Left renal pelvis (tissue), 4 donors: ENCODE data around the gene FCRLB. TPM values are rescaled to one million over a fixed set of nuclear protein-coding genes. Genes with fewer than 3 reads are reported as not detected.
A peak's percentile ranks its signal among the peaks of the same experiment; 100 is the strongest.
"Not testable (repeated sequence)": the region's sequence is repeated elsewhere in the genome, so short reads cannot be mapped to it uniquely, and the experiment has no call there.

ENCODE experiments used
- DNase-seq, 4 donors: peaks; one replicate each; pipeline ENCODE4 v3.0.0-alpha.2; 2013; ENCODE audit warnings: low read depth in 4 of 4, low spot score in 3 of 4
- polyA plus RNA-seq, 4 donors: library from polyadenylated mRNA; unstranded; fragments of 120-200 nt; gene quantifications; one replicate each; pipeline ENCODE4 v1.2.1, GENCODE V29; 2013; ENCODE audit not compliant: insufficient read length in 4 of 4

The FCRLB gene
- polyA plus RNA-seq, 4 donors, result 2.8 to 6.0 (median 4.4) TPM

DNA sequence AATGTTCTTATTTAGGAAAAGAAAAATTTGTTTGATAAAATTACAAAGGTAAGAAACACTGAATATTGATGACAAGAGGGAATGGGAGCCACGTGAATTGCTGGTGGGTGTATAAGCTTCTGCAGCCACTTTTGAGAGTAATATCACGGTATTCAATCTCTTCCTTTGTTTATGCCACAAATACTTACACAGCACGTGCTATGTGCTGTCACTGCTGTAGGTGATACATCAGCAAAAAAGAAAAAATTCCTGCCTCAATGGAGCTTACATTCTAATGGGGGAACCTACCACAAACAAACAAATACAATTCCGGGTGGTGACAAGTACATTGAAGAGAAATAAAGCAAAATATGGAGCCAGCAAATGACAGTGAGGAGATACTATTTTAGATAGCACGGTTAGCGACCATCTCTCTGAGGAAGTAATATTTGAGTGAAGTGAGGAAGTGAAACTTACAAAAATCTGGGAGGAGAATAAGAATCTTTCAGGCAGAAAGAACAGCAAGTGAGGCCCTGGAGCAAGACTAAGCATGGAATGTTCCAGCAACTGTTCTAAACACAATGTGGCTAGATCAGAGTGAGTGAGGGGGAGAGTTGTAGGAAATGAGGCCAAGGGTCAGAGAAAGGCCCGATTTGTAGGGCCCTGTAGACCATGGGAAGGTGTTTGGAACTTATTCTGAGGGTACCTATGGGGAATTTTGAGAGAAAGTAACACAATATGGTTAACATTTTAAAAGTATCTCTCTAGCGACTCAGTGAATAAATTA is 2.6 kb upstream of the FCRLB start:
- DNase-seq, result no peak

GRCh38 chr1:161719325-161719611 is 2.1 kb upstream of the FCRLB start:
- no peak for DNase-seq

- no peak for DNase-seq
These were observed 922 bp upstream of the FCRLB start for GRCh38 chr1:161720422-161720821.

GRCh38 chr1:161721738-161722343 is 497 bp downstream of the FCRLB start:
- DNase-seq, result no peak

DNA sequence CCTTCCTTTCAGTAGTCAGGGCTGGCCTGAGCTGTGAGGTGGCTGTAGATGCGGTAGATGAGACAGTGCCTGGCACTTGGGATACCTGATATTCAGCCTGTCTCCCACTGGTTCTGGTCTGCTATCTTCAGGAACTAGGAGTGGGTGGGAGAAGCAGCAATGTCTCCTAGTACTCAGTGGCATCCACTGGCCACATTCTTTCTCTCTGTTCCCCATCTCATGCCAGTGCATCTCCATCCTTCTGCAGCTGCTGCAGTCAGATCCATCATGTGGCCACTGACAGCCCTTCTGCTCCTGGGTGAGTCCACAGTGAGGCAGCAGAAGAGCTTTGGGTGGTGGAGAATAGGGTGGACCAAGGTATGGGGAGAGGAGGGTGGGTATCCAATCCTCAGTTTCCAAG is 1.1 kb downstream of the FCRLB start:
- DNase-seq, result no peak

GRCh38 chr1:161723459-161724141 is 2.3 kb downstream of the FCRLB start:
- no peak for DNase-seq

GRCh38 chr1:161725258-161725907 is 4.0 kb downstream of the FCRLB start:
- DNase-seq, result not testable (repeated sequence)

- DNase-seq, result peak in 2 of 4 donors; percentile 27 to 51
These were observed 4.6 kb downstream of the FCRLB start for GRCh38 chr1:161725908-161726472.

DNA sequence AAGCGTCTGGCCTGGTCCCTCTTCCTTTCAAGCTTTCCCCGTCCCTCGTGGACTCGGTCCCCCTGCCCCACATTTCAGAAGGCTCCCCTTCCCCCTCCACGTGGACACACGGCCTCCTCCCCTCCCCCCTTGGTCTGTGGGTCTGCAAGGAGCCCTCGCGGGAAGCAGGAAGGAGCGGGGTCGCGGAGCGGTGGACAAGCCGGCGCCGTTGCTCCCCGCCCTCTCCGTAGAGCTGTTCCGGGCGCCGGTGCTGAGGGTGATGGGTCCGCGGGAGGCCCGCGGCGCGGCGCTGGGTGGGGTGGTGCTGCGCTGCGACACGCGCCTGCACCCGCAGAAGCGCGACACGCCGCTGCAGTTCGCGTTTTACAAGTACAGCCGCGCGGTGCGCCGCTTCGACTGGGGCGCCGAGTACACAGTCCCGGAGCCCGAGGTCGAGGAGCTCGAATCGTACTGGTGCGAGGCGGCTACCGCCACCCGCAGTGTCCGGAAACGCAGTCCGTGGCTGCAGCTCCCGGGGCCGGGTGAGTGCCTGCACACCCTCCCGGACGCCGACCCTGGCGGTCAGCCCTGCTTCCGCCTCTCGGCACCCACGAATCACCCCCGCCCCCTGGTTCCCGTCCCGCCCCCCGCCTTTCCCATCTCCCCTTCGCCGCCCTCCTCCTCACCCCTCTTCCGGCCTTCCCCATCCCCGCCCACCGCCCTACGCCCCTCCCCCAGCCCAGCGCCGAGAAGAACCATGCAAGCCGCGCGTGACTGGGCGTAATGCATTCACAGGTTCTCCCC is 5.3 kb downstream of the FCRLB start:
- DNase-seq, result peak; percentile 67 to 82 (median 77)

DNA sequence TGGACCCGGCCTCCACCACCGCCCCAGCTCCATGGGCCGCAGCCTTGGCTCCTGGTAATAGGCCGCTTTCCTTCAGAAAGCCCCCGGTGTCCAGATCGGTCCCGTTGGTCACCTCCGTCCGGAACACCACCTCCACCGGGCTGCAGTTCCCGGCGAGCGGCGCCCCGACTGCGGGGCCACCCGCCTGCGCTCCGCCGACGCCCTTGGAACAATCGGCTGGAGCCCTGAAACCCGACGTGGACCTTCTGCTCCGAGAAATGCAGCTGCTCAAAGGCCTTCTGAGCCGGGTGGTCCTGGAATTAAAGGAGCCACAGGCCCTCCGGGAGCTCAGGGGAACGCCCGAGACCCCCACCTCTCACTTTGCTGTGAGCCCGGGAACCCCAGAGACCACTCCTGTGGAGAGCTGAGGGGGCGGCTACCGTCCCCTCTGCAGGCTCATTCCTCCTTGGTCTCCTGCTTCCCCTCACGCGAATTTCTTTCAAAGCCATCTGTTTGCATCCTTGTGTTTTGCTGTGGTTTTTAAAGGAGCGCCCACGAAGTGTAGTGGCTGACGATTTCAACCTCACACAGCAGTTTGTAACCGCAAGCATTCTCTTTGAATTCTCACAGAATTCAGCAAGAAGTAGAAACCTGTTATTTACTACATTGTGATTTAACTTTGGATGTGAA is 6.0 kb downstream of the FCRLB start:
- DNase-seq, result peak in 1 of 4 donors; percentile 29

DNA sequence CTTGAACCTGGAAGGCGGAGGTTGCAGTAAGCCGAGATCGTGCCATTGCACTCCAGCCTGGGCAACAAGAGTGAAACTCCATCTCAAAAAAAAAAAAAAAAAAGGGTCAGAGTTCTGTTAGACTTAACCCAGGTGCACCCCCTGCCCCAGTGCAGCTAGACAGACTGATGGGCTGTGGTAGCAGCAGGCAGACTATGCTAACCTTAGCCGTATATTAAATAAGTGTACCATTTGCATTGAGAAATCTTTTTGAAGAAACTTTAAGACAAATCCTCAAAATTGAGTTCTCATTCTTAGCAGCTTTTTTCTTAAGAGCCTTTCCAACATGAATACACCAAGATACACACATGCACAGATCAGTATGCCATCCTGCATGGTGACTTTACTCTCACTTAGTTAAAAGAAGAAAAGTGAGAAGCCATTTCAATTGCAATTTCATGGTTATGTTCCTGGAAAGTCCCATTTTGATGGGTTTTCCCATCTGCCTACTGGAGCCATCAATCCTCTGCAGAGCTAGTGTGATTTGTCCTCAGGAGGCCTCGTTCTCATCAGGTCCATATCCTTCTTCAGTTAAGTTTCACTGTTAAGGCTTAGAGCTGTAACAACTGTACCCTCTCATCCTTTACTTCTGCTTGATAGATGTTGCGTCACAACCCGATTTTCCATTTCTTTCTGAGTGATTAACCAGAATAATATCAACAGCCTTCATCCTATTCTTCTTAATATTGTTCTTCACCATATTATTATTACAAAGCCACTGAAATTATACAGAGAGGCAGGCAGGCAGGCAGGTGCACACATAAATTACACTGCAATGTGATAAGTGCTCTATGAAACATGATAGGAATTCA is 7.3 kb downstream of the FCRLB start:
- no peak for DNase-seq

DNA sequence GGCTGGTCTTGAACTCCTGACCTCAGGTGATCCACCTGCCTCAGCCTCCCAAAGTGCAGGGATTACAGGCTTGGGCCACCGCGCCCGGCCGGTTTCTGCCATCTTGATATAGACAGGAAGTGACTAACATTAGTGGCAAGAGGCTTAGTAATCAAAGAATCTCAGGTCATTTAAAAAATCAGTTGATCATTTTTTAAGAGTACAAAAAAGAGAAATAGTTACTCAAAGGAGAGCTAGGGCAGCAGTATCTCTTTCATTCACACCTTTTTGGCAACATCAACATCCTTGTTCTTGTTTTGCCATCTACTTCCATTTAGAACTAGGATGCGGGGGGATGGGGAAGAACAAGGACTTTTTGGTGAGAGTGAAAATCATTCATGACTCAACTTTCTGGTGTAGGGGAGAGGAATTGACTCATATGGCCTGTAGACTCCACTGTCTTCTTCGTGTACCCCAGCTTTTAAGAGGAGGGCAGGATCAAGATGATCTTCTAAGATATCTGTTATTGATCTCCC is 8.8 kb downstream of the FCRLB start:
- no peak for DNase-seq

DNA sequence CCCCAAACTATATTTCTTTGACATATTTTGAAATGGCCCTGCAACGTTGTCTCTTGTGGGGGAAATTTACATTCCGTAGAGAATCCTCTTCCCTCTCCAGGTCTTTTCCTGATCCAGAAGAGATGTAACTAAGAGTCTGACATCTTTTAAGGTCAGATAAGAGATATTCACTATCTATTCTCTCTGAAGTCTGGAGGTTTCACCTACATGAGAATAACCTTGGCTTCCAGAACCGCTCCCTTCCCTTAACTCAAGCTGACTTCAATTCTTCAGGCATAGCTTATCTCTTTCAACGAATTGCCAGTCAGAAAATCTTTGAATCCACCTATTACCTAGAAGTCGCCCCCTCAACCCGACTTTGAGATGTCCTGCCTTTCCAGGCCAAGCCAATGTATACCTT is 9.9 kb downstream of the FCRLB start:
- no peak for DNase-seq

- no peak for DNase-seq
These were observed 10.8 kb downstream of the FCRLB start for GRCh38 chr1:161731981-161732718.

DNA sequence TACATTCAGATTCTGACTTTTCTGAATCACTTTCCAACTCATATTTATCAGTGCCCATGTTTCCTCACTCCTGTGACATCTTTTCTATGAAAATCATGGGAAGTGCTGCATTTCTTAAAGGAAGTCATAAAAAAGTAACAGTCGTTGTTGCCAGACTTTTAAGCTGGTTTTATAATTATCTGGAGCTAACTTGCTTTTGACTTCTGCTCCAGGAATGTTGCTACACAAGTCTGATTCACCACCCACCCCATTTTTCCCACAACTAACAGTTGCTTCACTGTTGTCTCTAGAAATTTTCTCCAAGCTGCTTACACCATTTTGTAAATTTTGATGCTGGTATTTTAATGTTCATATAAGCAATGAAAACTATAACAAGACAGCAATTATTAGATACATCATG is 12.2 kb downstream of the FCRLB start:
- no peak for DNase-seq

DNA sequence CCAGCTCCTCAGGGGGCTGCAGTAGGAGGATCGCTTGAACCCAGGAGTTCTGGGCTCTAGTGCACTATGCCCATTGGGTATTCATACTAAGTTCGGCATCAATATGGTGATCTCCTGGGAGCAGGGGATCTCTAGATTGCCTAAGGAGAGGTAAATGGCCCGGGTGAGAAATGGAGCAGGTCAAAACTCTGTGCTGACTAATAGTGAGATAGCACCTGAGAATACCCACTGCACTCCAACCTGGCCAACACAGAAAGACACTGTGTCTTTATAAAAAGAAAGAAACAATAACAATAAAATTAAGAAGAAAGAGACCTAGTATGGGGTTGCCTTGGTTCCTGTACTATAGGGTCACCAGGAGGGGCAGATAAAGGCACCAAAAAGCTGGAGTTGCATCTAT is 14.5 kb downstream of the FCRLB start:
- DNase-seq, result no peak

GRCh38 chr1:161736335-161736969 is 15.1 kb downstream of the FCRLB start:
- DNase-seq, result no peak

GRCh38 chr1:161737625-161738024 is 16.3 kb downstream of the FCRLB start:
- no peak for DNase-seq
